WI38 (cell line): ENCODE data around the gene REXO1.
A peak's percentile ranks its signal among the peaks of the same experiment; 100 is the strongest.
"Not testable (repeated sequence)": the region's sequence is repeated elsewhere in the genome, so short reads cannot be mapped to it uniquely, and the experiment has no call there.

Experiments
- H3K4me3 ChIP-seq: 2 replicates; pipeline ENCODE4 v1.5.1; 2011; ENCODE audit warnings: low read depth, mild to moderate bottlenecking, control low read depth, low read length
- CTCF ChIP-seq: IDR thresholded peaks from 2 replicates; pipeline ENCODE4 v1.5.1; 2012; ENCODE audit warnings: low read depth, mild to moderate bottlenecking, control low read depth, low read length

The REXO1 gene

GRCh38 chr19:1848399-1849131, at the start of gene REXO1:
REXO1 (minus strand) TSS chr19:1848483; CDS start chr19:1848358, 125 bp downstream.
- TF ChIP-seq CTCF: peak; percentile 81
- peak within 1 kb of the TSS; percentile 89 for H3K4me3 ChIP-seq

- H3K4me3 ChIP-seq: no peak overlapping the region
- no peak for TF ChIP-seq CTCF
Observed at GRCh38 chr19:1896508-1896907, 48.2 kb upstream of the REXO1 start.

GRCh38 chr19:1893791-1894190, 45.5 kb upstream of the REXO1 start:
- no peak overlapping the region for H3K4me3 ChIP-seq
- TF ChIP-seq CTCF: no peak

GRCh38 chr19:1889907-1890306, 41.6 kb upstream of the REXO1 start:
- no peak overlapping the region for H3K4me3 ChIP-seq

GRCh38 chr19:1888385-1888784, 40.1 kb upstream of the REXO1 start:
- no peak for TF ChIP-seq CTCF
- H3K4me3 ChIP-seq: no peak overlapping the region

More at GRCh38 chr19:1889907-1890306, 41.6 kb upstream of the REXO1 start:
- TF ChIP-seq CTCF: no peak

GRCh38 chr19:1886360-1886759, 38.1 kb upstream of the REXO1 start:
- not testable (repeated sequence) for H3K4me3 ChIP-seq

GRCh38 chr19:1885398-1886119, 37.3 kb upstream of the REXO1 start, which contains the start of gene ABHD17A:
ABHD17A (minus strand) TSS chr19:1885496; CDS start chr19:1881566, 3,930 bp downstream.
- H3K4me3 ChIP-seq: peak within 1 kb of the TSS; percentile 96

- TF ChIP-seq CTCF: no peak
- H3K4me3 ChIP-seq: peak overlapping the region; percentile 96
Observed at GRCh38 chr19:1884719-1885334, 36.5 kb upstream of the REXO1 start.
